Measurements from ENCODE around the gene NUDT17.

DNA sequence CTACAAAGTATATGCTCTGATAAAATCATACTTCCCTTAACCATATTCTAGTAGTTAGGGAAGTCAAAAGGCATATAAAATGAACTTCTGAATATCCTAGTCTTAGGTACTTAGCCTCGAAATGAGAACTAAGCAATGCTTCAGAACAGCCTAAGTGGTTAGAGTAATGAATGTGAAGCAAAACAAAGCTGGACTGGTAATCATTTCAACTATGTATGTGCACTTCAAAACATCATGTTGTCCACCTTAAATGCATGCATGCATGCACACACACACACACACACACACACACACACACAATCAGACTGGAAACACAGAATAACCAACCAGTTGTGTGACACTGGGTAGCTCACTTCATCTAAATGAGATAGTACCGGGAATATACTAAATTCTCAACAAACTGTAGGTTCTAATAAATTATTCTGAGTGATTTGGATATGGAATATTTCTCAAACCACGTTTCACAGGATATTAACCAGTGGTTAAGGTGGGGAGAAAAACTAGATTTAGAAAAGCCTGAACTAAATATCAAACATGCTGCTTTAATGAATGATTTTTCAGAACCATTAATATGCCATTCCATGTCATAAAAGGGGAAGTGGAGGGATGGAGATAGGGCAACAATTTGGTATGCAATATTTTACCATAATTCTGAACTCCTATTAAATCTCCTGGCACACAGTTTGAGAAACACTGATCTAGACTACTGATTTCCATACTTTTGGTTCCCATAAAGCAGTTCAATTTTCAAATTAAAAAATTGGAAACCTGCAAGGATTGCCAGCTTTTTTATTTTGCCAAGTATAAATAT is 41.0 kb upstream of the NUDT17 start:
- TF ChIP-seq SIN3A (conservative IDR thresholded peaks at IDR 0.05 in 1 of 2, IDR thresholded peaks at IDR 0.05 in 1 of 2; ENCODE audit: low read depth in 1 of 2, low read length in 2 of 2): no peak
- no peak for TF ChIP-seq POLR2AphosphoS5 (IDR thresholded peaks at IDR 0.05; ENCODE audit: low read depth, low read length)
- TF ChIP-seq CBX8 (IDR thresholded peaks at IDR 0.05; ENCODE audit: borderline replicate concordance, low read depth, low read length): no peak
